Measurements from ENCODE around the gene POLR3G.

DNA sequence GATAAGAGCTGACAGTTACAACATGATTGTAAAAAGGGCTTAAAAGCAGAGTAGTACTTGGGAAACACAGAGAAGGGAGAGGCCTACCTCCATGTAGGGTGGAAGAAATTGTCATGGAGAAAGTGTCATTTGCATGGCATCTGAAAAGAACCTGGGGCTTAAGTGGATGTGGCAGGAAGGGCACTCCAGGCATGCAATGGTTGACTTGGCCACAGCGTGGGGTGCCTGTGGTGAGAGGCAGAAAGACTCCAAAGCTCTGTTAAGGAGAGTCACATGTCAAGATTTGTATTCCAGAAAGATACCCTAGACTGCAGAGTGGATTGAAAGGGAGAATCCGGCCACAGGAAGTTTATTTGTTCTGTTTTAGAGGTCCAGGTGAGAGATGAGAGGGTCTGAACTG, 2.4 kb downstream of the POLR3G start:
- TF ChIP-seq ZNF830 (tag by site-specific recombination; IDR thresholded peaks at IDR 0.05; ENCODE audit: low read depth) = no peak
- TF ChIP-seq, protein P1, sequence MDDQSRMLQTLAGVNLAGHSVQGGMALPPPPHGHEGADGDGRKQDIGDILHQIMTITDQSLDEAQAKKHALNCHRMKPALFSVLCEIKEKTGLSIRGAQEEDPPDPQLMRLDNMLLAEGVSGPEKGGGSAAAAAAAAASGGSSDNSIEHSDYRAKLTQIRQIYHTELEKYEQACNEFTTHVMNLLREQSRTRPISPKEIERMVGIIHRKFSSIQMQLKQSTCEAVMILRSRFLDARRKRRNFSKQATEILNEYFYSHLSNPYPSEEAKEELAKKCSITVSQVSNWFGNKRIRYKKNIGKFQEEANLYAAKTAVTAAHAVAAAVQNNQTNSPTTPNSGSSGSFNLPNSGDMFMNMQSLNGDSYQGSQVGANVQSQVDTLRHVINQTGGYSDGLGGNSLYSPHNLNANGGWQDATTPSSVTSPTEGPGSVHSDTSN (CRISPR knock-in tag; IDR thresholded peaks at IDR 0.05) = no peak
- no peak for TF ChIP-seq ZNF747 (tag by site-specific recombination; IDR thresholded peaks at IDR 0.05)
